SK-N-SH (cell line): ENCODE measurements around the gene HIVEP2. TPM values are rescaled to one million over a fixed set of nuclear protein-coding genes. Genes with fewer than 3 reads are reported as not detected.

Source experiments
- CTCF ChIA-PET: fragments of 300-600, 350-600 bp; formaldehyde crosslinking; extraction: SDS; loops from one replicate; lab custom pipeline; 2021; lab: Yijun Ruan, JAX
- POLR2A ChIA-PET: fragments of 350-600 bp; sonication (Branson Sonifier 250); formaldehyde crosslinking; extraction: SDS; loops from one replicate; lab custom pipeline; 2020; ENCODE audit warnings: antibody characterized with exemption, inconsistent platforms; lab: Yijun Ruan, JAX
- DNase-seq: peaks from one replicate; pipeline ENCODE4 v3.0.0; 2012
- H2AFZ ChIP-seq: fragments of 200-600 bp; sonication (generic); 2 replicates; pipeline ENCODE4 v1.8.1; 2016; ENCODE audit warnings: antibody characterized with exemption, mild to moderate bottlenecking, low read depth
- H3F3A ChIP-seq: fragments of 200-600 bp; sonication (generic); replicated peaks from 2 replicates; pipeline ENCODE3; 2016; ENCODE audit warnings: antibody characterized with exemption, mild to moderate bottlenecking; ENCODE audit not compliant: insufficient read depth
- H3K27ac ChIP-seq, 2 experiments: fragments of 200-500 bp in 1 of 2; fragments of 200-600 bp in 1 of 2; sonication (Bioruptor generic) in 1 of 2; sonication (generic), shearing (Covaris generic) in 1 of 2; 2 replicates each; pipeline versions ENCODE4 v1.5.1 to v1.6.1; 2014 to 2016; ENCODE audit warnings: low read depth in 2 of 2, inconsistent platforms in 1 of 2, low read length in 1 of 2, mild to moderate bottlenecking in 1 of 2, mixed read lengths in 1 of 2
- H3K27me3 ChIP-seq: fragments of 200-600 bp; sonication (generic), shearing (Covaris generic); 2 replicates; pipeline ENCODE4 v1.6.1; 2016; ENCODE audit warnings: mixed run types; ENCODE audit not compliant: insufficient read depth
- H3K36me3 ChIP-seq, 2 experiments: fragments of 200-500 bp in 1 of 2; fragments of 200-600 bp in 1 of 2; sonication (Bioruptor generic) in 1 of 2; sonication (generic) in 1 of 2; replicated peaks in 1 of 2; 2 replicates each; pipeline versions ENCODE3 to v1.5.1; 2014 to 2016; ENCODE audit warnings: low read length in 1 of 2, mild to moderate bottlenecking in 1 of 2; ENCODE audit not compliant: insufficient read depth in 2 of 2, control insufficient read depth in 1 of 2
- H3K4me1 ChIP-seq, 2 experiments: fragments of 200-500 bp in 1 of 2; fragments of 200-600 bp in 1 of 2; sonication (Bioruptor generic) in 1 of 2; sonication (generic), shearing (Covaris generic) in 1 of 2; 2 replicates each; pipeline versions ENCODE4 v1.5.1 to v1.6.1; 2014 to 2016; ENCODE audit warnings: low read depth in 1 of 2, low read length in 1 of 2, mixed run types in 1 of 2; ENCODE audit not compliant: insufficient read depth in 2 of 2, control insufficient read depth in 1 of 2
- H3K4me2 ChIP-seq: fragments of 200-600 bp; sonication (generic), shearing (Covaris generic); 2 replicates; pipeline ENCODE4 v1.6.1; 2017; ENCODE audit warnings: mixed run types
- H3K4me3 ChIP-seq, 2 experiments: fragments of 200-500 bp in 1 of 2; fragments of 200-600 bp in 1 of 2; sonication (Bioruptor generic) in 1 of 2; sonication (generic), shearing (Covaris generic) in 1 of 2; 2 replicates each; pipeline versions ENCODE4 v1.5.1 to v1.8.1; 2014 to 2016; ENCODE audit warnings: low read depth in 2 of 2, inconsistent platforms in 1 of 2, low read length in 1 of 2, mild to moderate bottlenecking in 1 of 2, mixed read lengths in 1 of 2, moderate library complexity in 1 of 2
- H3K79me2 ChIP-seq: fragments of 200-600 bp; sonication (generic); 2 replicates; pipeline ENCODE4 v1.8.1; 2017; ENCODE audit warnings: mild to moderate bottlenecking; ENCODE audit not compliant: insufficient read depth
- H3K9ac ChIP-seq: fragments of 200-600 bp; sonication (generic); 2 replicates; pipeline ENCODE4 v1.6.1; 2017; ENCODE audit warnings: mixed run types
- H3K9me2 ChIP-seq: fragments of 200-600 bp; sonication (generic); 2 replicates; pipeline ENCODE4 v1.6.1; 2017; ENCODE audit warnings: mixed run types
- H3K9me3 ChIP-seq: fragments of 200-600 bp; sonication (generic); 2 replicates; pipeline ENCODE4 v1.6.1; 2017; ENCODE audit warnings: mixed run types, mild to moderate bottlenecking, moderate library complexity
- H4K20me1 ChIP-seq: fragments of 200-600 bp; sonication (generic); 2 replicates; pipeline ENCODE4 v1.6.1; 2017; ENCODE audit warnings: mild to moderate bottlenecking, mixed run types; ENCODE audit not compliant: insufficient read depth
- EZH2phosphoT487 ChIP-seq: fragments of 200-600 bp; sonication (generic); IDR thresholded peaks from 2 replicates; pipeline ENCODE4 v1.6.1; 2017; ENCODE audit warnings: low read depth, mixed run types, mild to moderate bottlenecking, antibody characterized with exemption, moderate library complexity, borderline replicate concordance
- FOSL2 ChIP-seq: IDR thresholded peaks from 2 replicates; pipeline ENCODE4 v1.4.0; 2012; ENCODE audit warnings: low read depth, mild to moderate bottlenecking, moderate library complexity, borderline replicate concordance
- GATA2 ChIP-seq: sonication (generic); formaldehyde crosslinking; IDR thresholded peaks from 2 replicates; pipeline ENCODE4 v1.5.0; 2020; ENCODE audit warnings: mild to moderate bottlenecking, missing genetic modification reagents
- JUND ChIP-seq: IDR thresholded peaks from 2 replicates; pipeline ENCODE4 v1.4.0; 2012
- MXI1 ChIP-seq: IDR thresholded peaks from 2 replicates; pipeline ENCODE4 v1.6.1; 2012; ENCODE audit warnings: mild to moderate bottlenecking, low read depth, low read length, improper control_type of control experiment
- NFIC ChIP-seq: IDR thresholded peaks from 2 replicates; pipeline ENCODE4 v1.4.0; 2012; ENCODE audit warnings: borderline replicate concordance
- NRF1 ChIP-seq: IDR thresholded peaks from 2 replicates; pipeline ENCODE4 v1.6.1; 2012; ENCODE audit warnings: low read depth, mild to moderate bottlenecking, low read length
- PBX3 ChIP-seq: IDR thresholded peaks from 2 replicates; pipeline ENCODE4; 2012
- POLR2AphosphoS5 ChIP-seq: IDR thresholded peaks from 2 replicates; pipeline ENCODE4 v1.6.1; 2012; ENCODE audit warnings: low read depth, low read length
- RCOR1 ChIP-seq: fragments of 150-350 bp; IDR thresholded peaks from 2 replicates; pipeline ENCODE4 v1.6.1; 2017; ENCODE audit warnings: antibody characterized with exemption, low read length
- RXRA ChIP-seq: IDR thresholded peaks from 2 replicates; pipeline ENCODE4 v1.4.0; 2012; ENCODE audit warnings: low read depth, mild to moderate bottlenecking, borderline replicate concordance
- SMC3 ChIP-seq: IDR thresholded peaks from 2 replicates; pipeline ENCODE4 v1.6.1; 2012; ENCODE audit warnings: low read depth, low read length, improper control_type of control experiment
- USF1 ChIP-seq: IDR thresholded peaks from 2 replicates; pipeline ENCODE4 v1.4.0; 2012; ENCODE audit warnings: low read depth, borderline replicate concordance
- USF2 ChIP-seq: fragments of 150-350 bp; IDR thresholded peaks from 2 replicates; pipeline ENCODE4 v1.6.1; 2017; ENCODE audit warnings: antibody characterized with exemption, low read length, low read depth, borderline replicate concordance
- ZBTB33 ChIP-seq: IDR thresholded peaks from 2 replicates; pipeline ENCODE4 v1.4.0; 2012; ENCODE audit warnings: low read depth, borderline replicate concordance
- WGBS: methylation state at CpG from one replicate; pipeline ENCODE4 v1.1.6; 2017; ENCODE audit warnings: low lambda C conversion rate; 5-methylcytosine and 5-hydroxymethylcytosine counted together
- polyA plus RNA-seq, 3 experiments: library from polyadenylated mRNA; depleted of rRNA; stranded (reverse); fragments of >200 nt; gene quantifications; 2 replicates each; pipeline ENCODE4 v1.2.3, GENCODE V29; 2012
- TF ChIP-seq, protein P1 (sequence below): fragments of 150-350 bp; IDR thresholded peaks from 2 replicates; pipeline ENCODE4 v1.6.1; 2016; ENCODE audit warnings: mild to moderate bottlenecking, low read depth, low read length
- TF ChIP-seq, protein P2 (sequence below): fragments of 200-600 bp; sonication (generic); IDR thresholded peaks from 2 replicates; pipeline ENCODE4 v1.6.1; 2017; ENCODE audit warnings: antibody characterized with exemption, mild to moderate bottlenecking, moderate library complexity

The HIVEP2 gene
- polyA plus RNA-seq, 1 of the 3 experiments (the other 2 are of a cell fraction): 2.5 TPM

- TF ChIP-seq USF1: no peak
- TF ChIP-seq EZH2phosphoT487: no peak
- no peak for TF ChIP-seq NRF1
- no peak for TF ChIP-seq USF2
- no peak for TF ChIP-seq PBX3
- no peak for TF ChIP-seq RXRA
- no peak for TF ChIP-seq SMC3
- TF ChIP-seq POLR2AphosphoS5: no peak
- TF ChIP-seq ZBTB33: no peak
- TF ChIP-seq, protein P1, sequence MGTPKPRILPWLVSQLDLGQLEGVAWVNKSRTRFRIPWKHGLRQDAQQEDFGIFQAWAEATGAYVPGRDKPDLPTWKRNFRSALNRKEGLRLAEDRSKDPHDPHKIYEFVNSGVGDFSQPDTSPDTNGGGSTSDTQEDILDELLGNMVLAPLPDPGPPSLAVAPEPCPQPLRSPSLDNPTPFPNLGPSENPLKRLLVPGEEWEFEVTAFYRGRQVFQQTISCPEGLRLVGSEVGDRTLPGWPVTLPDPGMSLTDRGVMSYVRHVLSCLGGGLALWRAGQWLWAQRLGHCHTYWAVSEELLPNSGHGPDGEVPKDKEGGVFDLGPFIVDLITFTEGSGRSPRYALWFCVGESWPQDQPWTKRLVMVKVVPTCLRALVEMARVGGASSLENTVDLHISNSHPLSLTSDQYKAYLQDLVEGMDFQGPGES: no peak
- no peak for TF ChIP-seq GATA2 (CRISPR knock-in tag)
- no peak for TF ChIP-seq FOSL2
- TF ChIP-seq, protein P2, sequence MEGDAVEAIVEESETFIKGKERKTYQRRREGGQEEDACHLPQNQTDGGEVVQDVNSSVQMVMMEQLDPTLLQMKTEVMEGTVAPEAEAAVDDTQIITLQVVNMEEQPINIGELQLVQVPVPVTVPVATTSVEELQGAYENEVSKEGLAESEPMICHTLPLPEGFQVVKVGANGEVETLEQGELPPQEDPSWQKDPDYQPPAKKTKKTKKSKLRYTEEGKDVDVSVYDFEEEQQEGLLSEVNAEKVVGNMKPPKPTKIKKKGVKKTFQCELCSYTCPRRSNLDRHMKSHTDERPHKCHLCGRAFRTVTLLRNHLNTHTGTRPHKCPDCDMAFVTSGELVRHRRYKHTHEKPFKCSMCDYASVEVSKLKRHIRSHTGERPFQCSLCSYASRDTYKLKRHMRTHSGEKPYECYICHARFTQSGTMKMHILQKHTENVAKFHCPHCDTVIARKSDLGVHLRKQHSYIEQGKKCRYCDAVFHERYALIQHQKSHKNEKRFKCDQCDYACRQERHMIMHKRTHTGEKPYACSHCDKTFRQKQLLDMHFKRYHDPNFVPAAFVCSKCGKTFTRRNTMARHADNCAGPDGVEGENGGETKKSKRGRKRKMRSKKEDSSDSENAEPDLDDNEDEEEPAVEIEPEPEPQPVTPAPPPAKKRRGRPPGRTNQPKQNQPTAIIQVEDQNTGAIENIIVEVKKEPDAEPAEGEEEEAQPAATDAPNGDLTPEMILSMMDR: no peak
- TF ChIP-seq NFIC: no peak
- TF ChIP-seq RCOR1: no peak
- TF ChIP-seq MXI1: no peak
- TF ChIP-seq JUND: no peak
- H3K9me3 ChIP-seq: no peaks in the 10 kb centered on the region
- H3K79me2 ChIP-seq: peaks cover 62% of the 10 kb centered on the region
- peak overlapping the region; percentile 65 to 72 for H3K4me3 ChIP-seq
- no peaks in the 10 kb centered on the region for H3K27me3 ChIP-seq
- no peaks in the 10 kb centered on the region for H3K36me3 ChIP-seq
- peaks cover 2 to 5% of the 10 kb centered on the region in 2 experiments; a peak in 3 of 4 replicates for H3K4me1 ChIP-seq
- DNase-seq: no peak
- no peaks in the 10 kb centered on the region for H4K20me1 ChIP-seq
- peak overlapping the region; percentile 88 for H2AFZ ChIP-seq
- H3F3A ChIP-seq: peaks cover 9% of the 10 kb centered on the region
- H3K9me2 ChIP-seq: no peaks in the 10 kb centered on the region
- peak overlapping the region; percentile 85 for H3K4me2 ChIP-seq
- POLR2A ChIA-PET: no interaction called here
- CTCF ChIA-PET: interaction anchor here (0.9 to 2.6 kb wide), 5 partner anchors 14 to 500 kb away, joined by 3 to 8 read pairs (median 3); no protein-coding TSS in a partner anchor
- peak overlapping the region; percentile 16 to 74 for H3K27ac ChIP-seq
- H3K9ac ChIP-seq: peak overlapping the region; percentile 78
- WGBS: 15% methylated on average over 7 of the region's 7 CpGs
Measured at GRCh38 chr6:142927271-142927580, 17.8 kb downstream of the HIVEP2 start.
